HCT116 (cell line): ENCODE results near the gene SDK2. TPM values are rescaled to one million over a fixed set of nuclear protein-coding genes. Genes with fewer than 3 reads are reported as not detected.

ENCODE experiments used
- ATAC-seq: fragments of 200-7000 bp; cut with Tn5 transposase; 2 replicates; pipeline ENCODE4 v1.9.1; 2020; ENCODE audit warnings: mild to moderate bottlenecking, moderate library complexity
- BruUV-seq: library from RNA; stranded (reverse); fragments of 400-500 nt; replicated peaks from 2 replicates; lab custom pipeline; 2021; lab: Mats Ljungman, UMichigan
- CTCF ChIA-PET: fragments of 300-600 bp; sonication (Branson Sonifier 250); formaldehyde crosslinking; loops from one replicate; lab custom pipeline; 2021; ENCODE audit warnings: antibody characterized with exemption; lab: Charles Lee
- POLR2A ChIA-PET: fragments of 300-600, 350-600 bp; sonication (Branson Sonifier 250); formaldehyde crosslinking; loops from one replicate; lab custom pipeline; 2021; ENCODE audit warnings: antibody characterized with exemption; lab: Charles Lee
- RAD21 ChIA-PET, 2 experiments: fragments of 300-600 bp; sonication (Branson Sonifier 250); formaldehyde crosslinking; loops; one replicate each; lab custom pipeline; 2023; ENCODE audit warnings: low total read pairs in 2 of 2; ENCODE audit not compliant: uncharacterized antibody in 2 of 2, unreplicated experiment in 2 of 2, low non-redundant PET in 1 of 2; lab: Charles Lee
- DNase-seq: peaks from one replicate; pipeline ENCODE4 v3.0.0-alpha.2; 2010; ENCODE audit warnings: low read depth, low spot score
- H2AFZ ChIP-seq: fragments of 200-600 bp; shearing (Covaris generic), sonication (generic); 2 replicates; pipeline ENCODE4 v1.6.1; 2017; ENCODE audit warnings: low read depth, mixed run types, mixed read lengths, antibody characterized with exemption, low read length; ENCODE audit not compliant: poor library complexity, severe bottlenecking
- H3K27ac ChIP-seq: 2 replicates; pipeline ENCODE4 v1.5.1; 2012; ENCODE audit warnings: low read depth, low read length
- H3K27me3 ChIP-seq: fragments of 200-600 bp; sonication (generic); 2 replicates; pipeline ENCODE4 v1.6.1; 2016; ENCODE audit warnings: mixed run types, low read length, mixed read lengths; ENCODE audit not compliant: insufficient read depth
- H3K36me3 ChIP-seq, 2 experiments: fragments of 200-500 bp in 1 of 2; fragments of 200-600 bp in 1 of 2; sonication (Bioruptor generic) in 1 of 2; sonication (generic) in 1 of 2; 2 replicates each; pipeline versions ENCODE4 v1.5.1 to v1.6.1; 2014 to 2016; ENCODE audit warnings: low read length in 2 of 2, inconsistent platforms in 1 of 2, mixed read lengths in 1 of 2, mixed run types in 1 of 2; ENCODE audit not compliant: insufficient read depth in 2 of 2, control insufficient read depth in 1 of 2
- H3K4me1 ChIP-seq, 2 experiments: fragments of 200-600 bp in 1 of 2; sonication (generic) in 1 of 2; 2 replicates each; pipeline versions ENCODE4 v1.5.1 to v1.6.1; 2012 to 2017; ENCODE audit warnings: low read length in 2 of 2, inconsistent platforms in 1 of 2, mild to moderate bottlenecking in 1 of 2, mixed read lengths in 1 of 2, mixed run types in 1 of 2, moderate library complexity in 1 of 2; ENCODE audit not compliant: insufficient read depth in 2 of 2, control insufficient read depth in 1 of 2
- H3K4me2 ChIP-seq: fragments of 200-600 bp; sonication (generic); 2 replicates; pipeline ENCODE4 v1.6.1; 2017; ENCODE audit warnings: mixed run types, low read length, mixed read lengths
- H3K4me3 ChIP-seq, 2 experiments: fragments of 200-600 bp in 1 of 2; sonication (generic) in 1 of 2; replicated peaks in 1 of 2; 2 replicates each; pipeline ENCODE4 v1.5.1; 2011 to 2016; ENCODE audit warnings: low read length in 2 of 2, control low read depth in 1 of 2, low read depth in 1 of 2, mild to moderate bottlenecking in 1 of 2, mixed read lengths in 1 of 2, mixed run types in 1 of 2
- H3K79me2 ChIP-seq: fragments of 200-600 bp; sonication (generic); 2 replicates; pipeline ENCODE4 v1.6.1; 2017; ENCODE audit warnings: mild to moderate bottlenecking, mixed run types, low read length, moderate library complexity, mixed read lengths; ENCODE audit not compliant: insufficient read depth
- H3K9ac ChIP-seq: fragments of 200-600 bp; sonication (generic); 2 replicates; pipeline ENCODE4 v1.6.1; 2016; ENCODE audit warnings: low read length, mixed read lengths
- H3K9me2 ChIP-seq: fragments of 200-600 bp; sonication (generic), shearing (Covaris generic); 2 replicates; pipeline ENCODE4 v1.6.1; 2017; ENCODE audit warnings: mixed run types, mild to moderate bottlenecking, moderate library complexity; ENCODE audit not compliant: insufficient read depth
- H3K9me3 ChIP-seq, 2 experiments: fragments of 200-500 bp in 1 of 2; fragments of 200-600 bp in 1 of 2; sonication (Bioruptor generic) in 1 of 2; sonication (generic) in 1 of 2; 2 replicates each; pipeline ENCODE4 v1.6.1; 2014 to 2017; ENCODE audit warnings: low read length in 2 of 2, mixed read lengths in 2 of 2, inconsistent platforms in 1 of 2, low read depth in 1 of 2, mild to moderate bottlenecking in 1 of 2, mixed run types in 1 of 2, moderate library complexity in 1 of 2; ENCODE audit not compliant: control insufficient read depth in 1 of 2, insufficient read depth in 1 of 2
- H4K20me1 ChIP-seq: fragments of 200-600 bp; sonication (generic), shearing (Covaris generic); 2 replicates; pipeline ENCODE4 v1.6.1; 2017; ENCODE audit warnings: mixed run types, mild to moderate bottlenecking, moderate library complexity; ENCODE audit not compliant: insufficient read depth
- CEBPB ChIP-seq: IDR thresholded peaks from 2 replicates; pipeline ENCODE4 v1.6.1; 2012; ENCODE audit warnings: low read depth
- CTCF ChIP-seq, 3 experiments: fragments of 200-600 bp in 1 of 3; sonication (generic) in 1 of 3; IDR thresholded peaks in 2 of 3; conservative IDR thresholded peaks in 1 of 3; 2 replicates each; pipeline ENCODE4 v1.5.1; 2012 to 2017; ENCODE audit warnings: low read depth in 2 of 3, low read length in 2 of 3, antibody characterized with exemption in 1 of 3, borderline replicate concordance in 1 of 3, control low read depth in 1 of 3, mild to moderate bottlenecking in 1 of 3, mixed read lengths in 1 of 3, mixed run types in 1 of 3, moderate library complexity in 1 of 3; ENCODE audit not compliant: insufficient read depth in 1 of 3
- EZH2phosphoT487 ChIP-seq: fragments of 200-600 bp; IDR thresholded peaks from 2 replicates; pipeline ENCODE4 v1.6.1; 2018; ENCODE audit warnings: antibody characterized with exemption, borderline replicate concordance
- FOSL1 ChIP-seq: IDR thresholded peaks from 2 replicates; pipeline ENCODE4 v1.6.1; 2012; ENCODE audit warnings: low read depth
- JUND ChIP-seq: IDR thresholded peaks from 2 replicates; pipeline ENCODE4 v1.6.1; 2012
- POLR2AphosphoS5 ChIP-seq: IDR thresholded peaks from 2 replicates; pipeline ENCODE4 v1.6.1; 2011; ENCODE audit warnings: mild to moderate bottlenecking, low read depth, low read length, moderate library complexity
- SIN3A ChIP-seq: IDR thresholded peaks from 2 replicates; pipeline ENCODE4 v1.6.1; 2012; ENCODE audit warnings: low read depth
- SP1 ChIP-seq: IDR thresholded peaks from 2 replicates; pipeline ENCODE4 v1.6.1; 2012; ENCODE audit warnings: low read depth
- SRF ChIP-seq: IDR thresholded peaks from 2 replicates; pipeline ENCODE4 v1.6.1; 2012; ENCODE audit warnings: low read depth
- TCF7L2 ChIP-seq: IDR thresholded peaks from 2 replicates; pipeline ENCODE4 v1.7.0; 2011; ENCODE audit warnings: borderline replicate concordance, inconsistent platforms; ENCODE audit not compliant: insufficient read depth, insufficient read length; ENCODE audit errors: extremely low read depth
- YY1 ChIP-seq: IDR thresholded peaks from 2 replicates; pipeline ENCODE4 v1.6.1; 2011; ENCODE audit warnings: low read length, low read depth, moderate library complexity, mild to moderate bottlenecking; ENCODE audit not compliant: insufficient replicate concordance; ENCODE audit errors: extremely low read depth
- ZBTB33 ChIP-seq: IDR thresholded peaks from 2 replicates; pipeline ENCODE4 v1.6.1; 2011; ENCODE audit warnings: mild to moderate bottlenecking, low read length, moderate library complexity; ENCODE audit not compliant: insufficient replicate concordance; ENCODE audit errors: extremely low read depth
- ZNF274 ChIP-seq: fragments of 200-500 bp; sonication (Bioruptor generic); IDR thresholded peaks from 2 replicates; pipeline ENCODE4 v1.6.1; 2014; ENCODE audit warnings: mild to moderate bottlenecking, low read depth, low read length, inconsistent platforms
- intact Hi-C: fragments of 100-400 bp; cut with micrococcal nuclease; formaldehyde crosslinking; loops from 2 replicates; pipeline ENCODE4 v1.10.0; 2022
- total RNA-seq: library from RNA; stranded (reverse); gene quantifications from one replicate; pipeline ENCODE4 v1.2.1, GENCODE V29; 2021; ENCODE audit not compliant: unreplicated experiment
- TF ChIP-seq, protein P1 (sequence below): IDR thresholded peaks from 2 replicates; pipeline ENCODE4 v1.6.1; 2012

Gene SDK2
- total RNA-seq, 1 experiment from 2014 or later, result 0.10 TPM

DNA sequence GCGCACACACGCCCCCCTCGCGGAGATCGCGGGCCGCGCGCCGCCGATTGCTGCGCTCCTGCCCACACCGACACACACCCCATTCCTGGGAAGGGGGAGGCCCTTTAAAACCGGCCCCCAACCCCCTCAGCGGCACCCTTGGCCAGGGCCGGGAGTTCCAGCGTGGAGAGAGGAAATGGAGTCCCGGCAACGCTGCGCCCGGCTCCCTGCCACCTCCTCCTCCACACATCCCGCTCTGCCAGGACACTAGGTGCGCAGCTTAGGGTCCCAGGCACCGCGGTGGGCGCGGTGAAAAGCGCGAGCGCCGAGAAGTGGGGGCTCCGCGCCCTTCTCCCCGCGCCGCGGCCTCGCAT lies 332.8 kb downstream of the SDK2 start (continued):
- TF ChIP-seq CTCF (IDR thresholded peaks at IDR 0.05 in 2 of 3, conservative IDR thresholded peaks at IDR 0.05 in 1 of 3; ENCODE audit: borderline replicate concordance in 1 of 3, insufficient read depth in 1 of 3, low read depth in 2 of 3, low read length in 2 of 3) (no peak), ZBTB33 (no peak), EZH2phosphoT487 (no peak), TCF7L2 (no peak), JUND (no peak), CEBPB (no peak), SP1 (no peak)

- H3K27me3 ChIP-seq, result no peaks in the 10 kb centered on the region
- peaks cover 65% of the 10 kb centered on the region for H3K79me2 ChIP-seq
- no peak for DNase-seq
- no peaks in the 10 kb centered on the region for H3K9me2 ChIP-seq
- BruUV-seq, result TSS peak; percentile 58
- no peaks in the 10 kb centered on the region for H3K9me3 ChIP-seq
- H2AFZ ChIP-seq, result no peak overlapping the region
- H3K36me3 ChIP-seq, result no peaks in the 10 kb centered on the region
- peak overlapping the region; percentile 97 to 100 for H3K4me3 ChIP-seq
- H3K27ac ChIP-seq, result peak overlapping the region; percentile 88
- H4K20me1 ChIP-seq, result no peaks in the 10 kb centered on the region
- intact Hi-C loops, result loop anchor here (2.0 kb wide), 1 partner anchor 31 kb away; no protein-coding TSS in a partner anchor
- peaks cover 50 to 65% of the 10 kb centered on the region in 2 experiments for H3K4me1 ChIP-seq
- POLR2A ChIA-PET, result interaction anchor here (1.0 to 1.6 kb wide), 3 partner anchors 12 to 59 kb away, joined by 4 to 8 read pairs (median 5); no protein-coding TSS in a partner anchor
- H3K4me2 ChIP-seq, result peak overlapping the region; percentile 96
- CTCF ChIA-PET, result interaction anchor here (0.9 to 2.6 kb wide), 10 partner anchors 8 to 60 kb away, joined by 3 to 25 read pairs (median 4); no protein-coding TSS in a partner anchor
- ATAC-seq, result no peak
- RAD21 ChIA-PET, result interaction anchor here (0.6 to 1.0 kb wide), 4 partner anchors 52 to 759 kb away, joined by 3 to 5 read pairs (median 3); no protein-coding TSS in a partner anchor
- peak overlapping the region; percentile 96 for H3K9ac ChIP-seq
- TF ChIP-seq ZNF274 (no peak), CTCF (IDR thresholded peaks at IDR 0.05 in 2 of 3, conservative IDR thresholded peaks at IDR 0.05 in 1 of 3; ENCODE audit: borderline replicate concordance in 1 of 3, insufficient read depth in 1 of 3, low read depth in 2 of 3, low read length in 2 of 3) (no peak), EZH2phosphoT487 (no peak), JUND (no peak), CEBPB (no peak), SRF (no peak), YY1 (no peak), SIN3A (no peak), FOSL1 (no peak), POLR2AphosphoS5 (no peak), SP1 (no peak)
- TF ChIP-seq, protein P1, sequence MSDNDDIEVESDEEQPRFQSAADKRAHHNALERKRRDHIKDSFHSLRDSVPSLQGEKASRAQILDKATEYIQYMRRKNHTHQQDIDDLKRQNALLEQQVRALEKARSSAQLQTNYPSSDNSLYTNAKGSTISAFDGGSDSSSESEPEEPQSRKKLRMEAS, result no peak
Measured at GRCh38 chr17:73309727-73310596, 334.3 kb downstream of the SDK2 start.
